HCT116 (cell line): ENCODE data around the gene SIRPA.

ENCODE experiments used
- CEBPB ChIP-seq: IDR thresholded peaks from 2 replicates; pipeline ENCODE4 v1.6.1; 2012; ENCODE audit warnings: low read depth
- RAD21 ChIP-seq: IDR thresholded peaks from 2 replicates; pipeline ENCODE4 v1.6.1; 2012; ENCODE audit warnings: low read depth, mild to moderate bottlenecking

DNA sequence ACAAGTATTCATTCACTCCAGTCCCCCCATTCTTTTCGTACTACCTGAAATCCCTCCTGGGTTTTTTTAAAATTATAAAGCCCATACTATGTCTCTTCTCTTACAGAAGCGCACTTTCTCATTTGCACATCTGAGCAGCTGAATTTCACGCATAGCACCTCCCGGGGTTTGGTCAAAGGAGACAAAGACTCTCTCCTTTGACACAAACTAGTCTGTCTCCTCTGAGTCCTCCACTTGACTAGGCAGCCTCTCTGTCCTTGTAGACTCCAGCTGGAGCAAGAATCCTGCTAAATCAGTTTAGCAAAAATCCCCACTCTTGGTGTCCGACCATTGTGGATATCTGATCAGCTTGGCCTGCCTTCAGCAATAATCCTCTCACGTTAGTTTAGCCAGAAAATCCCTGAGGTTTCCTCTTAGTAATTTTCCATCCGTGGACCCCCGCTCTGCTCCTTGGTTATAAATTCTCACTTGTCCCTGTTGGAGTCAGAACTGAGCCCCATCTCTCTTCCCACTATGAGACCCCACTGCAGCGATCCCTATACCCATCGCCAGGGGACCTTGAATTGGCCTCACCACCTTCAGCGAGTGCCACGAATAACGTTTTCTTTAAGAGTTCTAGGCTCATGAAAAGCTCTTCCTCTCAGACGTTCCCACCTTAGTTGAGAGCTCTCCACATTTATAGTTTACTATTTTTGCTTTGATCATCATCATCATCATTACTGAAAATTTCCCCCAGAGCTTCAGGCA lies 69.6 kb downstream of the SIRPA start:
- TF ChIP-seq RAD21 (no peak), CEBPB (no peak)
